ENCODE results near the gene RANBP9. TPM values are rescaled to one million over a fixed set of nuclear protein-coding genes. Genes with fewer than 3 reads are reported as not detected.
A peak's percentile ranks its signal among the peaks of the same experiment; 100 is the strongest.

The RANBP9 gene
- total and polyA plus RNA-seq, 2 experiments from 2014 or later, result 12.1 to 31.8 TPM

- no peak for DNase-seq (ENCODE audit: low spot score)
- Histone ChIP-seq H3K27ac (ENCODE audit: low read depth) (no peak overlapping the region), H2AFZ (no peak overlapping the region), H3F3A (replicated peaks; ENCODE audit: low read depth) (no peaks in the 10 kb centered on the region), H3K36me3 (ENCODE audit: insufficient read depth) (no peaks in the 10 kb centered on the region; the same call in 1 of the 2 replicates), H4K20me1 (replicated peaks; ENCODE audit: insufficient read depth) (peaks cover 13% of the 10 kb centered on the region), H3K4me3 (peak overlapping the region; percentile 89), H3K9me2 (ENCODE audit: insufficient read depth) (0 out of 2 replicates have a peak, but pooled peaks cover 4% of the 10 kb centered on the region), H3K4me1 (ENCODE audit: insufficient read depth) (peaks cover 22% of the 10 kb centered on the region), H3K79me2 (replicated peaks; ENCODE audit: insufficient read depth) (peaks cover 45% of the 10 kb centered on the region), H3K4me2 (0 out of 2 replicates have a peak overlapping the region, but pooled peaks have one; percentile 59), H3K27me3 (ENCODE audit: insufficient read depth) (no peaks in the 10 kb centered on the region)
- Mint-ChIP-seq H3K27me3 (ENCODE audit: insufficient read depth, low read depth, poor library complexity) (no peaks in the 10 kb centered on the region), H3K4me3 (peak overlapping the region; percentile 47; the same call in 2 of the 3 replicates), H3K4me1 (peaks cover 30% of the 10 kb centered on the region), H3K27ac (no peak overlapping the region), H3K9me3 (peaks cover 11% of the 10 kb centered on the region), H3K36me3 (ENCODE audit: low read depth) (peaks cover 10% of the 10 kb centered on the region)
- TF ChIP-seq CTCF (conservative IDR thresholded peaks at IDR 0.05; ENCODE audit: low read depth in 2 of 2) (0 out of 4 replicates have a peak, but pooled peaks of 1 of the 2 experiments have one; percentile 20), EZH2phosphoT487 (IDR thresholded peaks at IDR 0.05; ENCODE audit: unreplicated experiment) (no peak)
- peak; percentile 10 for ATAC-seq
Measured at GRCh38 chr6:13711324-13711732, 307 bp downstream of the RANBP9 start.

- Mint-ChIP-seq H3K9me3 (peaks cover 5% of the 10 kb centered on the region), H3K36me3 (ENCODE audit: low read depth) (peaks cover 5% of the 10 kb centered on the region), H3K27ac (peak overlapping the region; percentile 66; the same call in 1 of the 2 replicates), H3K27me3 (ENCODE audit: insufficient read depth, low read depth, poor library complexity) (no peaks in the 10 kb centered on the region), H3K4me3 (peak overlapping the region; percentile 91), H3K4me1 (peaks cover 30% of the 10 kb centered on the region)
- Histone ChIP-seq H3K4me1 (ENCODE audit: insufficient read depth) (peaks cover 22% of the 10 kb centered on the region), H3K27me3 (ENCODE audit: insufficient read depth) (no peaks in the 10 kb centered on the region), H3K4me3 (peak overlapping the region; percentile 89), H3K79me2 (replicated peaks; ENCODE audit: insufficient read depth) (peaks cover 51% of the 10 kb centered on the region), H3K36me3 (ENCODE audit: insufficient read depth) (no peaks in the 10 kb centered on the region), H3K27ac (ENCODE audit: low read depth) (peak overlapping the region; percentile 82), H3K4me2 (peak overlapping the region; percentile 84), H4K20me1 (replicated peaks; ENCODE audit: insufficient read depth) (peaks cover 13% of the 10 kb centered on the region), H3K9me2 (ENCODE audit: insufficient read depth) (0 out of 2 replicates have a peak, but pooled peaks cover 4% of the 10 kb centered on the region), H2AFZ (no peak overlapping the region), H3F3A (replicated peaks; ENCODE audit: low read depth) (no peaks in the 10 kb centered on the region)
- ATAC-seq (peak; percentile 39), DNase-seq (ENCODE audit: low spot score) (peak; percentile 67)
- peak; percentile 33; the same call in 1 of the 2 replicates for TF ChIP-seq POLR2AphosphoS5 (IDR thresholded peaks at IDR 0.05; ENCODE audit: low read depth)
- TF ChIP-seq, protein P1, sequence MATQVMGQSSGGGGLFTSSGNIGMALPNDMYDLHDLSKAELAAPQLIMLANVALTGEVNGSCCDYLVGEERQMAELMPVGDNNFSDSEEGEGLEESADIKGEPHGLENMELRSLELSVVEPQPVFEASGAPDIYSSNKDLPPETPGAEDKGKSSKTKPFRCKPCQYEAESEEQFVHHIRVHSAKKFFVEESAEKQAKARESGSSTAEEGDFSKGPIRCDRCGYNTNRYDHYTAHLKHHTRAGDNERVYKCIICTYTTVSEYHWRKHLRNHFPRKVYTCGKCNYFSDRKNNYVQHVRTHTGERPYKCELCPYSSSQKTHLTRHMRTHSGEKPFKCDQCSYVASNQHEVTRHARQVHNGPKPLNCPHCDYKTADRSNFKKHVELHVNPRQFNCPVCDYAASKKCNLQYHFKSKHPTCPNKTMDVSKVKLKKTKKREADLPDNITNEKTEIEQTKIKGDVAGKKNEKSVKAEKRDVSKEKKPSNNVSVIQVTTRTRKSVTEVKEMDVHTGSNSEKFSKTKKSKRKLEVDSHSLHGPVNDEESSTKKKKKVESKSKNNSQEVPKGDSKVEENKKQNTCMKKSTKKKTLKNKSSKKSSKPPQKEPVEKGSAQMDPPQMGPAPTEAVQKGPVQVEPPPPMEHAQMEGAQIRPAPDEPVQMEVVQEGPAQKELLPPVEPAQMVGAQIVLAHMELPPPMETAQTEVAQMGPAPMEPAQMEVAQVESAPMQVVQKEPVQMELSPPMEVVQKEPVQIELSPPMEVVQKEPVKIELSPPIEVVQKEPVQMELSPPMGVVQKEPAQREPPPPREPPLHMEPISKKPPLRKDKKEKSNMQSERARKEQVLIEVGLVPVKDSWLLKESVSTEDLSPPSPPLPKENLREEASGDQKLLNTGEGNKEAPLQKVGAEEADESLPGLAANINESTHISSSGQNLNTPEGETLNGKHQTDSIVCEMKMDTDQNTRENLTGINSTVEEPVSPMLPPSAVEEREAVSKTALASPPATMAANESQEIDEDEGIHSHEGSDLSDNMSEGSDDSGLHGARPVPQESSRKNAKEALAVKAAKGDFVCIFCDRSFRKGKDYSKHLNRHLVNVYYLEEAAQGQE (IDR thresholded peaks at IDR 0.05; ENCODE audit: unreplicated experiment), result no peak
Measured at GRCh38 chr6:13710552-13711323, 897 bp downstream of the RANBP9 start.
